Breast epithelium (tissue), 4 donors: ENCODE measurements around the gene TMCO4. TPM values are rescaled to one million over a fixed set of nuclear protein-coding genes. Genes with fewer than 3 reads are reported as not detected.

Experiments used
- DNase-seq, 2 donors: peaks; one replicate each; pipeline ENCODE4 v3.0.0-alpha.2; 2019; ENCODE audit warnings: low spot score in 2 of 2
- H3K27ac ChIP-seq, 2 donors: fragments of 200-600 bp; sonication (generic) in 1 of 2; one replicate each; pipeline ENCODE4 v1.5.1; 2016 to 2019; ENCODE audit warnings: mild to moderate bottlenecking in 1 of 2
- H3K27me3 ChIP-seq, 2 donors: fragments of 200-600 bp; sonication (generic) in 1 of 2; one replicate each; pipeline versions ENCODE4 v1.5.1 to v1.6.0; 2017 to 2019; ENCODE audit warnings: control low read depth in 1 of 2, mild to moderate bottlenecking in 1 of 2
- H3K36me3 ChIP-seq: fragments of 200-600 bp; one replicate; pipeline ENCODE4 v1.5.1; 2019
- H3K4me1 ChIP-seq, 2 donors: fragments of 200-600 bp; sonication (generic); one replicate each; pipeline ENCODE4 v1.5.1; 2016 to 2019; ENCODE audit warnings: control low read depth in 1 of 2
- H3K4me3 ChIP-seq, 3 donors: fragments of 200-600 bp; sonication (generic); 1 replicate in 2 of 3; 2 replicates in 1 of 3; pipeline ENCODE4 v1.5.1; 2016 to 2019; ENCODE audit warnings: mild to moderate bottlenecking in 3 of 3, moderate library complexity in 2 of 3
- H3K9me3 ChIP-seq, 2 donors: fragments of 200-600 bp; sonication (generic) in 1 of 2; one replicate each; pipeline ENCODE4 v1.5.1; 2016 to 2019; ENCODE audit warnings: control low read depth in 1 of 2
- POLR2A ChIP-seq: fragments of 450-650 bp; IDR thresholded peaks from one replicate; pipeline ENCODE4 v1.6.1; 2016; ENCODE audit warnings: antibody characterized with exemption, mild to moderate bottlenecking, moderate library complexity
- POLR2AphosphoS5 ChIP-seq, 3 donors: sonication (generic); formaldehyde crosslinking; IDR thresholded peaks; one replicate each; pipeline ENCODE4 v1.6.1; 2017; ENCODE audit warnings: antibody characterized with exemption in 3 of 3
- intact Hi-C: fragments of 100-400 bp; cut with DNase I; formaldehyde crosslinking; loops from one replicate; pipeline ENCODE4 v1.15.1; 2023; ENCODE audit warnings: low total_unique reads
- total RNA-seq, 3 donors: library from RNA; depleted of rRNA; stranded (reverse); fragments of >200 nt; gene quantifications; one replicate each; pipeline ENCODE4 v1.1.0, GENCODE V29; 2016
- TF ChIP-seq, protein P1 (sequence below), 3 donors: fragments of 450-650 bp; IDR thresholded peaks; one replicate each; pipeline ENCODE4 v1.5.1; 2016 to 2017; ENCODE audit warnings: antibody characterized with exemption in 3 of 3, mild to moderate bottlenecking in 3 of 3, moderate library complexity in 3 of 3

The TMCO4 gene
- total RNA-seq, 3 donors from 2014 or later = 26.7 to 44.2 (median 34.1) TPM

DNA sequence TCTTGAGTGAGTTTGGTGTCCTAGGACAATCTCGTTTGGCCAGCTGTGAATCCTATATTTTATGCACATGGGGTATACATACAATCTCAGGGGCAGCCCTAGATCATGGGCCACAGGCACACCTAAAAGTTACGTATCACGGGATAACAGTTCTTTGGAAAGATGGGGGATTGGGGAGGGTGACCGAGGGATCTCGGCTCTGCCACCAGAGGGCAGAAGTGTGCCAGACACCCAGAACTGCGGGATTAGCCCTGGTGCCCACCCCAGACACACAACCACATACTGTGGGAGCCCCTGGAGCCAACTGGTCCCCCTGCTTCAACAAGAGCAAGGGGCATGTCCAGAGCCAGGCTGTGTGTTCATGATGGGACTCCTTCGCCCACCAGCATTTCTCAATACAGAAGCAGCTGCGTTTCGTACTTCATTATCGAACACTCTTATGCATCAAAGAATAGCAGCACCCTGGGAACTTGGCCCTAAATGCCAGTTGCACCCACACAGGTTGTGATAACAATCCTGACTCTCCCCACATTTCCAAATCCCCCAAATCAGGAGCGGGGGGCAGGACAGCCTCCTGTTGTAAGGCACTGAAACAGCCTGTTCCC lies 37.4 kb downstream of the TMCO4 start:
- Histone ChIP-seq H3K27me3 (no peaks in the 10 kb centered on the region), H3K4me3 (no peak overlapping the region), H3K4me1 (no peaks in the 10 kb centered on the region), H3K9me3 (no peaks in the 10 kb centered on the region), H3K36me3 (no peaks in the 10 kb centered on the region), H3K27ac (no peak overlapping the region)
- intact Hi-C loops = no loop called here
- no peak for TF ChIP-seq POLR2A
- TF ChIP-seq POLR2AphosphoS5 (IDR thresholded peaks at IDR 0.05) = no peak
- TF ChIP-seq, protein P1, sequence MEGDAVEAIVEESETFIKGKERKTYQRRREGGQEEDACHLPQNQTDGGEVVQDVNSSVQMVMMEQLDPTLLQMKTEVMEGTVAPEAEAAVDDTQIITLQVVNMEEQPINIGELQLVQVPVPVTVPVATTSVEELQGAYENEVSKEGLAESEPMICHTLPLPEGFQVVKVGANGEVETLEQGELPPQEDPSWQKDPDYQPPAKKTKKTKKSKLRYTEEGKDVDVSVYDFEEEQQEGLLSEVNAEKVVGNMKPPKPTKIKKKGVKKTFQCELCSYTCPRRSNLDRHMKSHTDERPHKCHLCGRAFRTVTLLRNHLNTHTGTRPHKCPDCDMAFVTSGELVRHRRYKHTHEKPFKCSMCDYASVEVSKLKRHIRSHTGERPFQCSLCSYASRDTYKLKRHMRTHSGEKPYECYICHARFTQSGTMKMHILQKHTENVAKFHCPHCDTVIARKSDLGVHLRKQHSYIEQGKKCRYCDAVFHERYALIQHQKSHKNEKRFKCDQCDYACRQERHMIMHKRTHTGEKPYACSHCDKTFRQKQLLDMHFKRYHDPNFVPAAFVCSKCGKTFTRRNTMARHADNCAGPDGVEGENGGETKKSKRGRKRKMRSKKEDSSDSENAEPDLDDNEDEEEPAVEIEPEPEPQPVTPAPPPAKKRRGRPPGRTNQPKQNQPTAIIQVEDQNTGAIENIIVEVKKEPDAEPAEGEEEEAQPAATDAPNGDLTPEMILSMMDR (IDR thresholded peaks at IDR 0.05) = peak; percentile 33 to 56 (median 39)
- no peak for DNase-seq

DNA sequence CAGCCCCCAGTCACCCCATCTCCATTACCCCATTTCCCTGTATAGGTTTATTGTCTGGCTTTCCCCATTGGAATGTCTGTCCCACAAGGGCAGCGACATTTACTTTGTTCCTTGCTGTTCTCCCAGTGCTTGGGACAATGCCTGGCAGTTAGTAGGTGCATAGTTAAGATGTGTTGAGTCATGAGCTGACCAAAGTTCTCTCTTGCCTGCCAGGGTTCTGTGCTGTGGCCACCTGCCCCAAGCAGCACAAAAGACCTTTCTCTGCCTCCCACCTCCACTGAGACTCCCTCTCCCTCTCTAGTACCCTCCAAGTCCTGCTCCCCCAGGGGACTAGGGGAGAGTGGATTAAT lies 40.0 kb downstream of the TMCO4 start:
- no peak for DNase-seq
- Histone ChIP-seq H3K27ac (no peak overlapping the region), H3K9me3 (no peaks in the 10 kb centered on the region), H3K4me3 (no peak overlapping the region), H3K27me3 (no peaks in the 10 kb centered on the region), H3K36me3 (peaks cover 5% of the 10 kb centered on the region), H3K4me1 (no peaks in the 10 kb centered on the region)
- TF ChIP-seq, protein P1 (IDR thresholded peaks at IDR 0.05) = no peak
- TF ChIP-seq POLR2AphosphoS5 (IDR thresholded peaks at IDR 0.05) = no peak
- TF ChIP-seq POLR2A = no peak
- intact Hi-C loops = no loop called here

DNA sequence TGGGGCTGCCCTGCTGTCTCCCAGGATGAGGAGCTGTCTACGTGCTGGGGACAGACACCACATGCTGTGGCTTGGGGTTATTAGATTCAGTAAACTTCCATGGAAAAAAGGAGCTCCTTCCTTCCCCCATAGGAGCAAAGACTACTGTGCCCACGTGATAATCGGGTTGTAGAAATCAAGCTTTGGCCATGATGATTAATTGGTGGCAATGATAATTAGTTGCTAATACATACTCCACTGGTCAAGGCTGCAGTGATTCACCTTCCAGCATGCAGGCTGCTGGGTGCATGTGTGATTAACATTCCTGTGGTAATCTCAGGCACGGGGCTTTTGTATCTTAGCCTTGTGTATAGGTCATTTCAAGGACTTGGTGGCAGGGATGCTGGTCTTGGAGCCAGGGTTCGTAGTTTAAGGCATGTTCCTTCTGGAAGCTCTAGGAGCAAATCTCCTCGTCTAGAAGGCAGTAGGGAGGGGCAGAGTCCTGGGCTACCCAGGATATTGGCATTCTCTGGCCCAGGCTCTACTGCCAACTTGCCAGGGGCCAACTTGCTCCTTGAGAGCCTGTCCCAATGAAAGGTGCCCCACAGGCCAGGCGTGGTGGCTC lies 41.4 kb downstream of the TMCO4 start:
- TF ChIP-seq POLR2A = no peak
- TF ChIP-seq, protein P1 (IDR thresholded peaks at IDR 0.05) = no peak
- no peak for TF ChIP-seq POLR2AphosphoS5 (IDR thresholded peaks at IDR 0.05)
- no peak for DNase-seq
- Histone ChIP-seq H3K36me3 (peaks cover 5% of the 10 kb centered on the region), H3K27ac (no peak overlapping the region), H3K4me3 (no peak overlapping the region), H3K9me3 (no peaks in the 10 kb centered on the region), H3K27me3 (no peaks in the 10 kb centered on the region), H3K4me1 (no peaks in the 10 kb centered on the region)
- intact Hi-C loops = no loop called here

GRCh38 chr1:19757641-19758040 lies 42.1 kb downstream of the TMCO4 start:
- Histone ChIP-seq H3K9me3 (no peaks in the 10 kb centered on the region), H3K27me3 (no peaks in the 10 kb centered on the region), H3K4me3 (no peak overlapping the region), H3K27ac (no peak overlapping the region), H3K36me3 (peaks cover 5% of the 10 kb centered on the region), H3K4me1 (no peaks in the 10 kb centered on the region)
- TF ChIP-seq, protein P1 (IDR thresholded peaks at IDR 0.05) = no peak
- TF ChIP-seq POLR2AphosphoS5 (IDR thresholded peaks at IDR 0.05) (no peak), POLR2A (no peak)
- DNase-seq = no peak
- intact Hi-C loops = no loop called here

- H3K36me3 ChIP-seq = peaks cover 5% of the 10 kb centered on the region
- intact Hi-C loops = no loop called here
- no peaks in the 10 kb centered on the region for H3K9me3 ChIP-seq
- no peak for DNase-seq
- no peaks in the 10 kb centered on the region for H3K27me3 ChIP-seq
- H3K4me3 ChIP-seq = no peak overlapping the region
- TF ChIP-seq POLR2AphosphoS5 (IDR thresholded peaks at IDR 0.05) = no peak
- TF ChIP-seq, protein P1 (IDR thresholded peaks at IDR 0.05) = no peak
- no peak for TF ChIP-seq POLR2A
- no peak overlapping the region for H3K27ac ChIP-seq
- no peaks in the 10 kb centered on the region for H3K4me1 ChIP-seq
Observed at GRCh38 chr1:19756480-19756879, 43.2 kb downstream of the TMCO4 start.
